HG02852 (cell line): ENCODE measurements around the gene KAZN.

Experiments used
- ATAC-seq: cut with Tn5 transposase; IDR thresholded peaks from one replicate; pipeline ENCODE4 v1.9.1; 2021; ENCODE audit warnings: mild to moderate bottlenecking, moderate library complexity; ENCODE audit not compliant: unreplicated experiment

KAZN gene

DNA sequence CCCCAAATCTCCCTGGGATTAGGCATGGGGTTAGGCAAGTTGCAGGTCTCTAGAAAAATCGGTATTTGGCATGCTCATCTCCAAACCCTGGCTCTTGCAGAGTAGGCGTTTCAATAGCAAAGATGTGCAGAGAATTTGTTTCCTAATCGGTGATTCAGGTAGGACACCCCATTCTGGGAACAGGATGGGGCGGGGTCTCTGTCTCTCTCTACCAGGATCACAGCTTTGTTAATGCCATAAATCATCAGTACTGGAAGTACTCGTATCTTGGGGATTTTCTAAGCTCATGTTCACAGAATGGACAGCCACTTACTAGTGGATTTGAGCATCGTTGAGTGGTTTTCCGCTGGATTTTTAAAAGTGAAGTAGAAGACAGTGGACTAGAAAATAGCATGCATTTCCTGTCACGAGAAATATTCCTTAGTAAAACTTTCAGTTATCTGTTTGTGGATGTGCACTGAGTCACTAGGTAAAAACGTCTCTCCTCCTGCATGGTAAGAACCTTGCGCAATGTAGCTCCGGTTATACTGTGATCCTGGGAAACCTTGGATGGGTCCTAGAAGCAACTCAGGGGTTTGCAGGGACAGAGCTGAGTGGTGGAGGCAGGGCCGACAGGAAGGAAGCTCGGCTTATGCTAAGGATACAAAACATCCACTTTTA, 560.2 kb downstream of the KAZN start:
- ATAC-seq, result no peak

GRCh38 chr1:15159166-15159555, 560.7 kb downstream of the KAZN start:
- ATAC-seq, result no peak

GRCh38 chr1:15160626-15161025, 562.1 kb downstream of the KAZN start:
- ATAC-seq, result no peak

GRCh38 chr1:15167386-15167785, 568.9 kb downstream of the KAZN start:
- ATAC-seq, result no peak
